Breast epithelium (tissue), 4 donors: ENCODE measurements around the gene FADS2. TPM values are rescaled to one million over a fixed set of nuclear protein-coding genes. Genes with fewer than 3 reads are reported as not detected.
A peak's percentile ranks its signal among the peaks of the same experiment; 100 is the strongest.

ENCODE experiments used
- DNase-seq, 2 donors: peaks; one replicate each; pipeline ENCODE4 v3.0.0-alpha.2; 2019; ENCODE audit warnings: low spot score in 2 of 2
- H3K27ac ChIP-seq, 2 donors: fragments of 200-600 bp; sonication (generic) in 1 of 2; one replicate each; pipeline ENCODE4 v1.5.1; 2016 to 2019; ENCODE audit warnings: mild to moderate bottlenecking in 1 of 2
- H3K27me3 ChIP-seq, 2 donors: fragments of 200-600 bp; sonication (generic) in 1 of 2; one replicate each; pipeline versions ENCODE4 v1.5.1 to v1.6.0; 2017 to 2019; ENCODE audit warnings: control low read depth in 1 of 2, mild to moderate bottlenecking in 1 of 2
- H3K36me3 ChIP-seq: fragments of 200-600 bp; one replicate; pipeline ENCODE4 v1.5.1; 2019
- H3K4me1 ChIP-seq, 2 donors: fragments of 200-600 bp; sonication (generic); one replicate each; pipeline ENCODE4 v1.5.1; 2016 to 2019; ENCODE audit warnings: control low read depth in 1 of 2
- H3K4me3 ChIP-seq, 3 donors: fragments of 200-600 bp; sonication (generic); 1 replicate in 2 of 3; 2 replicates in 1 of 3; pipeline ENCODE4 v1.5.1; 2016 to 2019; ENCODE audit warnings: mild to moderate bottlenecking in 3 of 3, moderate library complexity in 2 of 3
- H3K9me3 ChIP-seq, 2 donors: fragments of 200-600 bp; sonication (generic) in 1 of 2; one replicate each; pipeline ENCODE4 v1.5.1; 2016 to 2019; ENCODE audit warnings: control low read depth in 1 of 2
- POLR2A ChIP-seq: fragments of 450-650 bp; IDR thresholded peaks from one replicate; pipeline ENCODE4 v1.6.1; 2016; ENCODE audit warnings: antibody characterized with exemption, mild to moderate bottlenecking, moderate library complexity
- POLR2AphosphoS5 ChIP-seq, 3 donors: sonication (generic); formaldehyde crosslinking; IDR thresholded peaks; one replicate each; pipeline ENCODE4 v1.6.1; 2017; ENCODE audit warnings: antibody characterized with exemption in 3 of 3
- intact Hi-C: fragments of 100-400 bp; cut with DNase I; formaldehyde crosslinking; loops from one replicate; pipeline ENCODE4 v1.15.1; 2023; ENCODE audit warnings: low total_unique reads
- total RNA-seq, 3 donors: library from RNA; depleted of rRNA; stranded (reverse); fragments of >200 nt; gene quantifications; one replicate each; pipeline ENCODE4 v1.1.0, GENCODE V29; 2016
- TF ChIP-seq, protein P1 (sequence below), 3 donors: fragments of 450-650 bp; IDR thresholded peaks; one replicate each; pipeline ENCODE4 v1.5.1; 2016 to 2017; ENCODE audit warnings: antibody characterized with exemption in 3 of 3, mild to moderate bottlenecking in 3 of 3, moderate library complexity in 3 of 3

Gene FADS2
- total RNA-seq, 3 donors from 2014 or later = 5.6 to 35.8 (median 7.5) TPM

DNA sequence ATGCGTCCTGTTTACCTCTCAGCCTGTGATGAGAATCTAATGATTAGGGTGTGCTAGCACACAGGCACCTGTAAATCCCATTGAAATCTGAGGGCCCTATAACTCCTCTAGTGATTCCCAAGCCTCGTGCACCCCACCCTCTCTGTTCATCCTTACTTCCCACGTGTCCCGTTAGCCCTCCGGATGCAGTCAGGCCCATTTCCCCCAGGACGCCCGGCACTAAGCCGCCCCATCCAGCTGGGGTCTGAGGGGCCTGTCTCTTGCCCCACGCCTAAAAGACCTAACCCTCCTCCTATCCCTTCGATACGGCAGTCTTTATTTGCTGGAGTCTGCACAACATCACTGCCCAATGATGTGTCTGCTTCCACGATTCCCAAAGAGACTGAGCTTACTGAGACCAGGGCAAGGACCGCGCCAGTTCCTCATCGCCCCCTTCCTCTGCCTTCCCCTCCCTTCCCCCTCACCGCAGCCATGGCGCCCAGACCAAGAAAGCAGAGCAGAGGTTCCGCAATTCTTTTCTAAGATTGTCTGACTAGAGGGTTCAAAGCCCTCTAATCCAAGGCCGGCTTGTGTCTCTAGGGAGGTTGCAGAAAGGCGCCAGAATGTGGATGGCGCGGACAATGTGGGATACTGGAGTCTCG, 1.1 kb upstream of the FADS2 start:
- Histone ChIP-seq H3K27me3 (no peaks in the 10 kb centered on the region), H3K27ac (peak overlapping the region; percentile 17 to 35), H3K36me3 (no peaks in the 10 kb centered on the region), H3K9me3 (no peaks in the 10 kb centered on the region), H3K4me1 (peaks cover 0 to 5% of the 10 kb centered on the region in 2 donors), H3K4me3 (peak overlapping the region; percentile 56 to 59 (median 56))
- intact Hi-C loops = no loop called here
- DNase-seq = no peak
- no peak for TF ChIP-seq POLR2AphosphoS5 (IDR thresholded peaks at IDR 0.05)
- TF ChIP-seq POLR2A = no peak
- TF ChIP-seq, protein P1, sequence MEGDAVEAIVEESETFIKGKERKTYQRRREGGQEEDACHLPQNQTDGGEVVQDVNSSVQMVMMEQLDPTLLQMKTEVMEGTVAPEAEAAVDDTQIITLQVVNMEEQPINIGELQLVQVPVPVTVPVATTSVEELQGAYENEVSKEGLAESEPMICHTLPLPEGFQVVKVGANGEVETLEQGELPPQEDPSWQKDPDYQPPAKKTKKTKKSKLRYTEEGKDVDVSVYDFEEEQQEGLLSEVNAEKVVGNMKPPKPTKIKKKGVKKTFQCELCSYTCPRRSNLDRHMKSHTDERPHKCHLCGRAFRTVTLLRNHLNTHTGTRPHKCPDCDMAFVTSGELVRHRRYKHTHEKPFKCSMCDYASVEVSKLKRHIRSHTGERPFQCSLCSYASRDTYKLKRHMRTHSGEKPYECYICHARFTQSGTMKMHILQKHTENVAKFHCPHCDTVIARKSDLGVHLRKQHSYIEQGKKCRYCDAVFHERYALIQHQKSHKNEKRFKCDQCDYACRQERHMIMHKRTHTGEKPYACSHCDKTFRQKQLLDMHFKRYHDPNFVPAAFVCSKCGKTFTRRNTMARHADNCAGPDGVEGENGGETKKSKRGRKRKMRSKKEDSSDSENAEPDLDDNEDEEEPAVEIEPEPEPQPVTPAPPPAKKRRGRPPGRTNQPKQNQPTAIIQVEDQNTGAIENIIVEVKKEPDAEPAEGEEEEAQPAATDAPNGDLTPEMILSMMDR (IDR thresholded peaks at IDR 0.05) = no peak

DNA sequence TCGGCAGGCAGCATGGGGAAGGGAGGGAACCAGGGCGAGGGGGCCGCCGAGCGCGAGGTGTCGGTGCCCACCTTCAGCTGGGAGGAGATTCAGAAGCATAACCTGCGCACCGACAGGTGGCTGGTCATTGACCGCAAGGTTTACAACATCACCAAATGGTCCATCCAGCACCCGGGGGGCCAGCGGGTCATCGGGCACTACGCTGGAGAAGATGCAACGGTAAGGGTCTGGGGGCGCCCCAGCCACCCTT, 204 bp downstream of the FADS2 start:
- H3K9me3 ChIP-seq = no peaks in the 10 kb centered on the region
- intact Hi-C loops = no loop called here
- H3K27me3 ChIP-seq = no peaks in the 10 kb centered on the region
- H3K4me3 ChIP-seq = peak overlapping the region; percentile 56 to 59 (median 56)
- H3K36me3 ChIP-seq = no peaks in the 10 kb centered on the region
- no peak for TF ChIP-seq POLR2A
- no peak for TF ChIP-seq POLR2AphosphoS5 (IDR thresholded peaks at IDR 0.05)
- TF ChIP-seq, protein P1 (IDR thresholded peaks at IDR 0.05) = no peak
- peaks cover 0 to 5% of the 10 kb centered on the region in 2 donors for H3K4me1 ChIP-seq
- no peak for DNase-seq
- no peak overlapping the region for H3K27ac ChIP-seq

DNA sequence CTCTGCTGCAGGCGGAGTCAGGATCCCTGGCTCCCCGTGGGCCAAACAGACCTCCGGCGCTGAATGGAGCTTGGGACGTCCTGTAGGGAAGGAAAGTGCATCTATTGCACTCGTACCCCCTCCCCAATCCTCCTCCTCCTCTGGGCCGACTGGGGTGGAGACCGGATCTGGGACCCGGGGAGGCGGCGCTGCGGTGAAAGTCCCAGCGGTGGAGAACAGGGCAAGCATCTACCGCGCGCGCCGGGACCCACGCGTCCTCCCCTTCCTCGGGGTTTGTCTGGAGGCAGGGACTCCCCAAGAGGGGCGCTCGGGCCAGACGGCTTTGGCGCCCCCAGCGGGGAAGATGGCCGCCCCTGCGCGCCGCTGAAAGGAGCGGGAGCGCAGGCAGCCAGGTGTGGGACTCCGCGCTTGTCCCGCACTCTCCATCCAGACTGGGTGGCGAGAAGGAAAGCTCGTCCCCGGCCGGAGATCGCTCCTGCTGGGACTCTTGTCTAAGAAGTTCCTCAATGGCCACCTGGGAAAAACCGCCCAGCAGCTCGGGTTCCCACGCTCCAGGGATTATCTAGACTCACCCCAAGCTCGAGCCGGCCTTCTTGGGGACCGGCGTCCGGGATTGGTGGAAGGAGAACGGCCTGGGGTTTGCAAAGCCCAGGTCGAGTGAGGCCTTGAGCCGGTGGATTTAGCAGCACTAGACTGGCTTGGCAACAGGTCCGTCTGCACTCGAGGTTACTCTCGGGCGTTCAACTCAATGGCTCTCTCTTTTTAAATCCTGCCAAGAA, 718 bp downstream of the FADS2 start:
- Histone ChIP-seq H3K4me1 (peaks cover 0 to 5% of the 10 kb centered on the region in 2 donors), H3K36me3 (no peaks in the 10 kb centered on the region), H3K27ac (peak overlapping the region in 1 of 2 donors; percentile 53), H3K9me3 (no peaks in the 10 kb centered on the region), H3K27me3 (no peaks in the 10 kb centered on the region), H3K4me3 (peak overlapping the region; percentile 56 to 59 (median 56))
- TF ChIP-seq POLR2AphosphoS5 (IDR thresholded peaks at IDR 0.05) (no peak), POLR2A (no peak)
- TF ChIP-seq, protein P1 (IDR thresholded peaks at IDR 0.05) = no peak
- no peak for DNase-seq
- intact Hi-C loops = no loop called here

DNA sequence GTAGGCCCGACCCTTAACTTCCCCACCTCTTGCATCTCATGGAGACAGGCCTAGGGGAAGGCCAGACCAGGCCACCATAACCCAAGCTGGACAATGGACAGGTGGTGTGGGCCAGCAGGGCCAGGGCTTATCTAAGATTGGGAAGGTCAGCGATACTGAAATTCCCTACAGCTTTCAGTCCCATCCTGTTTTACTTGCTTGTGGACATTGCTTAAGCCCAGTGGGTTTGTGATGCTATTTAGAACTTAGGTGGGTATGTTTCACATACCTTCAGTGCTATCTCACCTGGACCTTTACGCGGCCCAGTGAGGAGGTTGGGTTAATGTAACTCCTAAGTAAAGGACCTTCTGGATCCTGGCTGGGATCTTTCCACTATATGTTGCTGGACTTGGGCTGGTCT, 1.7 kb downstream of the FADS2 start:
- Histone ChIP-seq H3K27ac (no peak overlapping the region), H3K27me3 (no peaks in the 10 kb centered on the region), H3K9me3 (no peaks in the 10 kb centered on the region), H3K4me1 (peaks cover 0 to 5% of the 10 kb centered on the region in 2 donors), H3K36me3 (no peaks in the 10 kb centered on the region), H3K4me3 (no peak overlapping the region)
- DNase-seq = no peak
- intact Hi-C loops = no loop called here
- TF ChIP-seq POLR2AphosphoS5 (IDR thresholded peaks at IDR 0.05) = no peak
- TF ChIP-seq, protein P1 (IDR thresholded peaks at IDR 0.05) = no peak
